Left hindlimb (tissue), 1 donor: ENCODE measurements around the gene ZFX.
"Not testable (repeated sequence)": the region's sequence is repeated elsewhere in the genome, so short reads cannot be mapped to it uniquely, and the experiment has no call there.

Experiments used
- DNase-seq: peaks from one replicate; pipeline ENCODE4 v3.0.0-alpha.2; 2018

Gene ZFX

DNA sequence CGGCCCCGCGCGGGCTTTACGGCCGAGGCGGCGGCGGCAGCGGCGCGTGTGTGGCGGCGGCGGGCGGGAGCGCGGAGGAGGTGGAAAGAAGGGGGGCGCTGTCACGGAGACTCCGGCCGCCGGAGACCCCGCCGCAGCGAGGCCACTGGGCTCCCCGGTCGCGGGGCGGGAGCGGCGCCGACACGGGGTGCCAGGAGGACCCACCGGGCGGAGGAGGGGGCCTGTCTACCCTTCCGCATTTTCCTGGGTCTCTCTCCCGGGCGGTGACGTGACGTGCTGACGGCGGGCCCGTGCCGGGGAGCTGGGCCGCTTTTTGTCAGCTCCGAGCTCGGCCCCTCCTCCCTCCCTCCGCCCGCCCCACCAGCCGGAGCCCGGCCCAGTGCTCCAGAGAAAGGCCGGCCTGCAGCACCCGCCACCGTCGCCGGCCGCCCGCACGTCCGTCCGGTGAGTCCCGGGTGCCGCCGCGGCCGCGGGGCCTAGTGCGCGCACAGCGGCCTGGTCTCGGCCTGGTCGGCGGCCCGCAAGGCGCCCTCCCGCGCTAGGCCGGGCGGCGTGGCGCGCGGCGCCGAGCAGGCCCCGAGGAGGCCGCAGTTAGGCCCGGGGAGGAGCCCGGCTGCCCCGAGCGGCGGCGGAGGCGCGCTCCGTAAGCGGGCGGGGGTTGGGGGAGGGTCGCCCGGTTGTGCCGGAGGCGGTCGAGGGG lies at the start of gene ZFX:
TSS of gene ZFX (plus strand) at position 379 of the 700 bp plus-strand sequence. CDS start 23,014 bp downstream, outside the sequence.
- peak; percentile 79 for DNase-seq

DNA sequence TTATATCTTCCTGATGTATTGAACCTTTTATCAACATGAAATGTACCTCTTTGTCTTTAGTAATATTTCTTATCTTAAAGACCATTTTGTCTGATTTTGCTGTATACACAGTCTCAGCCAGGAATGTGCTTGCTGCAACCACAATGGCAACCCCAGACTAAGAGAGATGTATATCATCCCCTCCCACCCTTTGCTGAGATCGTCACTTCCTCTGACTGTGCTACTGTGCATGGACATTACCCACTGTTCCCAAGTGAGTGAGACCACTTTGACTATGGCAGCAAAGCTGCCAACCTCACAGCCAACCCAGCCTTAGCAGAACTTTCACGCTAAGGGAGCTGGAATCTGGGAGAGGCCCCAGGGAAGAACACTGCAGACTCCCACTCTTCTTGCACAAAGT lies 48.8 kb upstream of the ZFX start:
- no peak for DNase-seq

DNA sequence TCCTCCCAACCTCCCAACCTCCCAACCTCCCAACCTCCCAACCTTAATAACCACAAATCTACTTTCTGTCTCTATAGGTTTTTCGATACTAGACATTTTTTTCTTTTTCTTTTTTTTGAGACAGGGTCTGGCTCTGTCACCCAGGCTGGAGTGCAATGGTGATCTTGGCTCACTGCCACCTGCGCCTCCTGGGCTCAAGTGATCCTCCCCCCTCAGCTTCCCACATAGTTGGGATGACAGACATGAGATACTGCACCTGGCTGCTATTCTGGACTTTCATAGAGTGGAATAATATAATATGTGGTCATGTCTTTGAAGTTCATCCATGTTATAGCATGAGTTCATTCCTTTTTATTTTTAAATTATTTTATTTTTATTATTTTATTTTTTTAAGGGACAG lies 39.5 kb upstream of the ZFX start:
- DNase-seq = no peak

DNA sequence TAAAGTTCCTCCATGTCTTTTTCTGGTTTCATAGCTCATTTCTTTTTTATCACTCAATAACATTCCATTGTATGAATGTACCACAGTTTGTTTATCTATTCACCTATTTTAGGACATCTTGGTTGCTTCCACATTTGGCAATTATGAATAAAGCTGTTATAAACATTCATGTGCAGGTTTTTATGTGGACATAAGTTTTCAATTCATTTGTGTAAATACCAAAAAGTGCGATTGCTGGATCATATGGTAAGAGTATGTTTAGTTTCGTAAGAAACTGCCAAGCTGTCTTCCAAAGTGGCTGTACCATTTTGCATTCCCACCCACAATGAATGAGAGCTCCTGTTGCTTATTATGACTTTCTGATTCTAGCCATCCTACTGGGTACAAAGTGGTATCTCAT lies 36.3 kb upstream of the ZFX start:
- no peak for DNase-seq

DNA sequence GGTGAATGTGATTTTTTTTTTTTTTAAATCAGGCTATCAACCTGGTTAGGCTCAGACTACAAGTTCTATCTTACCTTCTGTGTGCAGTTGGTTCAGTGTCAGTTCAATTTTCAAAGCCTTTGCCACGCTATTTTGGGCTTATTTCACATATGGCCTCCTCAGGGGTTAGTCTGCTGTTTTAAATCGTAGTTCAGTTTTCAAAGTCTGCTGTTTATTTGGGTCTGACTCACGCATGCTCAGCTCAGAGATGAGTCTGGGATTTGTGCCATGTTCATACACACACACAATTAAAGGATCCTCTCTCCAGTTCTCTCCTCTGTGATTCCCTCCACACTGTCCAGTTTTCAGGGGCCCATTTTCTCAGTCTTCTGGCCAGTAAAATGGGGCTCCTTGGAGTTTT lies 32.3 kb upstream of the ZFX start:
- peak; percentile 47 for DNase-seq

DNA sequence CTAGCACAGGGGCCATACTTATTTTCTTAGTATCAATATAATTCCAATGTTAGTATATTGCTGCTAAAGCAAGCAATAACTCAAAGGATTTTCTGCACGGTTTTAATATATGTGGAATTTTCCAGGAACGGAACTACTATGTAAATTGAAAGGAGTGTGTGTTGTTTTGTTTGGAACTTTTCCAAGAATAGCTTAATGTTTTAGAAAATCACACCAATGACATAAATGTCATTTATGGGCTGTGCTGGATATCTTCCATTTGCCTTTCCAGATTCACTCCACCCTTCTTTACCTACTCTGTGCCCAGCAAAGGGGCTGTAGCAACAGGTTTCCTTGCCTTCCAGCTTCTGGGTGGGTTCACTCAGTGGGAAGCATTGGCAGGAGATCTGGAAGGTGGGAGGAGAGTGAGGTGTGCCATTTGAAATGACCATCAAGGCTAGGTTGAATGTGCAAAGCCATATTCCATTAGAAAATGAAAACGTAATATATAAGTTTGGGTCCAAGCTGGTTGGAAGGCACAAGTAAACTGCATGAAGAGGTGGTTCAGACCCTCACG lies 25.2 kb upstream of the ZFX start:
- peak; percentile 30 for DNase-seq

DNA sequence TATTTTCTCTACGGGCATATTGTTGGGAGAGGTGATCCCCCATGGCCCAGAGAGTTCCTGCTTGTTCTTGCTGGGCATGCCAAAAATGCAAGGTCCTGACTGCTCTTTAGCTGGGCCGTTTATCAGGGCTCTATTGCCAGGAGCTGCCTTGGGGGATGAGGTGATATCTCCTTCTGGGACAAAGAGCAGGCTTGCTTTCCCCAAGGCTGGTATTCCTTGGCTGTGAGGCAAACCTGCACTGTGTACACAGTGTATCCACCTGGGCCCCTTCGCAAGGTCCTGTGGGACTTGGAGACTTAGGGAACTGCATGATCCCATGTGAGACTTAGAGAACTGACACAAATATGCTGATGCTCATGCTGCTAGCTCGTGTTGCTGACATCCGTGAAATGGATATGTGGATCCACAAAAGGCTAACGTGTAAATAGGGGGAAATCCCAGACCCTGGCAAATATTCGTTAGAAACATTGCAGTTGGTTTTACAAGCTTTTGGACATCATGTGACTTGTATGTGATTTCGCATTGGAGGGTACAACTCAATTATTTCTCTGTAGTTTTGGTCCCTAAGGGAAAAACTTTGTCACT lies 24.4 kb upstream of the ZFX start:
- DNase-seq = no peak

DNA sequence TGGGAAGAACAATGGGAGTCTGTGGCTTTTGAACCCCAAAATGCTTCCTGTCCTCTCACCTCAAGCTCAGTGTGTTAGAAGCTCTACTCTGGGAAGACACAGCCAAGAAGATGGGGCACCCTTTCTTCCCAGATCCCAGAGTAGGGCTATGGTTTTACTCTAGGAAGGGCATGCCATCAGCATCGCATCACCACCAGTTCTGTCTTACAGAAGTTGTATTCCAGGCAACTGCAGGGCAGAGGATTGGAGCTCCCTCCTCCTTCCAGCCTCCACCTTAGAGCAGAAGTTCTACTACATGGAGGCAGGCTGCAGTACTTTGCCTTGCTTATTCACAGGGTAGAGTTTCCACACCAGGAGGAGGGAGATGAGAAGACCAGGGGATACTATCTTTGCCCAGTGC lies 18.1 kb upstream of the ZFX start:
- no peak for DNase-seq

DNA sequence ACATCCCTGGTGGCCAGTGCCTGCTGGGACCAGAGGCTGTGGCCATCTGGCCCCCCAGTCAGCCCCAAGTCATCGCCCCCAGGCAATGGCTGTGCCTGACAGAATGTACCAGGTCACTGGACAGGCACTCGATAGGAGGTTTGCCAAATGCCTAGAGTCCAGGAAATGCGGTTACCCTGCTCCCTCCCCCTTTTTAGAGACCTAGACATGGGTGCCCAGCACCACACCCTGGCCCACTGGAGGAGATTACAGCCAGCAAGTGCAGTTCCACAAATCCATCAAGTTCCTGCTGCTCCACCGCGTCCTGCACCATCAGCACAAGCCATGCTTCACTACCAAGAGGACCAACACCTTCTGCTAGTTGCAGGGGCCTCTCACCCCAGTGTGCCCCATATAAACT lies 16.2 kb upstream of the ZFX start:
- DNase-seq = no peak

DNA sequence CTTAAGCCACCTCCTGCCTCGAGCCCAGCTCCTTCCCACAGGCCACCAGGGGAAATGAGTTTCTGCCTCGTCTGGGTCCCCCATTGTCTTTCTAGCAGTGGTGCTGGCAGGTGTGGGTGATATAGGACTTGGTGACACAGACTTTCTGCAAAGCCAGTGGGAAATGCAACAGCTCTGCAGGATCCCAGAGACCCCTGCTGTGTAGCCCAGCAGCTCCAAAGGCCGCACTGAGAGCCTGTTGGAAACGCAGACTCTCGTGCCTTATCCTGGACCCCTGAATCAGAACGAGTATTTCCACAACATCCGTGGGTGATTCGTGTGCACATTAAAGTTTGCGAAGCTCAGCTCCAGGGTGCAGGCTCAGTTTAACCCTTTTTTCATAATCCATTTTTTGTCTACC lies 13.8 kb upstream of the ZFX start:
- not testable (repeated sequence) for DNase-seq

DNA sequence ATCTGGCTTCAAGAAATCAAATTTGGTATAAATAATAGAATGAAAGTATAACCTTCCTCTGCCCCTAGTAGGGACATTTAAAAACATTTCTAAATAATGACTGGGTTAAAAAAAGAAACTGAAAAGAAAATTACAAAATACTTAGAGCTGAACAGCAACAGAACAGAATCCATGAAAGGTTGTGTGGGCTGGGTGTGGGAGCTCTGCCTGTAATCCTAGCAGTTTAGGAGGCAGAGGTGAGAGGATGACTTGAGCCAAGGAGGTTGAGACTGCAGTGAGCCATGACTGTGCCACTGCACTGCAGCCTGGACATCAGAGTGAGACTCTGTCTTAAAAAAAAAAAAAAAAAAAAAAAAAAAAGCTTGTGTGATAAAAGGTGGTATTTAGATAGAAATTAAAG lies 12.3 kb upstream of the ZFX start:
- no peak for DNase-seq

DNA sequence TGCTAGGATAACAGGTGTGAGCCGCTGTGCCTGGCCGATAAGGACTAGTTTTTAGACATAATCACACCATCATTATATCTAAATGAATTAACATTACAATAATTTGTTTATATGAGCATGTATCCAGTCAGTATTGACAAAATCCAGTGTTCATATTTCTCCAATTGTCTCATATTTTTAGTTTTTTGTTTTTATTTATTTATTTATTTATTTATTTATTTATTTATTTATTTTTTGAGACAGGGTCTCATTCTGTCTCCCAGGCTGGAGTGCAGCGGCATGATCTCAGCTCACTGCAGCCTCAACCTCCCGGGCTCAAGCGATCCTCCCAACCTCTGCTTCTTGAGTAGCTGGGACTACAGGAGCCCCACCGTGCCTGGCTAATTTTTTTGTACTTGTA lies 5.5 kb upstream of the ZFX start:
- not testable (repeated sequence) for DNase-seq

DNA sequence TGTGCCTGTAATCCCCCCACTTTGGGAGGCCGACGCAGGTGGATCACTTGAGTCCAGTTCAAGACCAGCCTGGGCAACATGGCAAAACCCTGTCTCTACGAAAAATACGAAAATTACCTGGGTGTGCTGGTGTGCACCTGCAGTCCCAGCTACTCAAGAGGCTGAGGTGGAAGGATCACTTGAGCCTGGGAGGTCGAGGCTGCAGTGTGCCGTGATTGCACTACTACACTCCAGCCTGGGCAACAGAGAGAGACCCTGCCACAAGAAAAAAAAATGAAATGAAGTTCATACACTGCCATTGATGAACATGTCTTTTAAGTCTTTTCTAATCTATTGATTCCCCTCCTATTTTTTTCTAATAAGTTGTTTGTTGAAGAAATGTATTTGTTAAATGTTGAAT lies 5.0 kb upstream of the ZFX start:
- no peak for DNase-seq

DNA sequence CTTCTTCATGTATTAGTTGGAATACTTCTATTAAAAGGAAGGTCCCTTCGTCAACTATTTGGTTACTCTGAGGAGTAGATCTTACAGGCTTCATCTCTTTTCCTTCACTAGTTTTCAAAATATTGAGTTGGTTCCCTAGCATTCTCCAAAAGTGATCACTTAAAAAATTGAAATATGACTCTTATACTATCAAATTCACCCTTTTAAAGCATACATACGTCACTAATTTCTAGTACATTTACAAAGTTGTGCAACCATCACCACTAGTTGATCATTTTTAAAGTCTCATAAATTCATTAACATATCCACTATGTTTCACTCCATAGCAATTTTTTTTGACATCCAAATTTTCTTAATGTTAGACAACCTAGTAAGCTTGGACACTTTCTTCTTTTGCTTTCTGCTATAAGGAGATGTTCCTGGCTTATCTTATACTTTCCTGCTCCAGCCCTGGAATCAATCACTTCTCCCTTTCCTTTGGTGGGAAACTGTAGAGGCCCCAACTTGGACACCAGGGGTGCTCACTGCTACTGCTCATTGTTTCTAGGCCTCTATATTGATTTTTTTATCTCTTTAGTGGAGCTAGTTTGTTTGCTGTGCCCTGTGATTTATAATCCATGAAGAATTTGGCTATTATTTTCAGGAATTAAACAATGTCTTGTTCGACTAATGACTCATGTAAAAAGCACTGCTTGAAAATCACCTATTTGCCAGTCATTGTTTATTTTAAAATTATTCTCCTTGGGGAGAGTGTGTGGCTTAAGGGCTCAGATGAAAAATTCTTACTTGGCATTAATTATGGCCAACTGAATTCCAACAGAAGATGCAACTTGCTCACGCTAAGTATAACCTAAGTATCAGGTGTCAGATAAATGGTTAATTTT lies 4.0 kb upstream of the ZFX start:
- DNase-seq = no peak

DNA sequence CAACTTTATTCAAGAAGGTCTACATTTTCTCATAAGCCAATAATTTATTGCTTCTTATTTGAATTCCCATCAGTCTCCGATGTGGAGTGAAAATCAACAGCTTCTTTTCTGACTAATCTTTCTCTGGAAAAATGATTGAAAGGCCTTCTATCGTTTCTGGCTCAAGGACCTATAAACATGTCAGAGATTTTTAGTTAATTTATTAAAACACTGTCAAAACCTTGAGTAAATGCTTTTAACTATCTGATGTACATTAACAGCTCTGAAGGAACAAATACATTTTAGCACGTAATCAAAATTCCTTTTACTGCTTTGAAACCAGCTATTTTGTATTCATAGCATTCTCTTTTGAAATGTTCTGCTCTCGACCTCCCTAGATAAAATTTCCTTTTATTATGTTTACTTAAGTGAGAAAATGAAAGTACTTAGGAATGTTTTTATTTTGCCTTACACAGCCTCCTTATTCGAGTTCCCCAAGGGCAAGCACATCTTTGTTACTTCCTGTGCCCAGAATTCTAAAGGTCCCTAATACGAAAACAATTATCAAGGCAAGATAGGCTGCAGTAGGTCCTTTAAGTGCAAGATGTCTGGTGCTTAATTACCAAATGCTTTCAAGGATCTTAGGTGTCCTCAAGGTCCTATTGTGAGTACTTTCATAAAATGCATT lies 3.1 kb upstream of the ZFX start:
- no peak for DNase-seq

DNA sequence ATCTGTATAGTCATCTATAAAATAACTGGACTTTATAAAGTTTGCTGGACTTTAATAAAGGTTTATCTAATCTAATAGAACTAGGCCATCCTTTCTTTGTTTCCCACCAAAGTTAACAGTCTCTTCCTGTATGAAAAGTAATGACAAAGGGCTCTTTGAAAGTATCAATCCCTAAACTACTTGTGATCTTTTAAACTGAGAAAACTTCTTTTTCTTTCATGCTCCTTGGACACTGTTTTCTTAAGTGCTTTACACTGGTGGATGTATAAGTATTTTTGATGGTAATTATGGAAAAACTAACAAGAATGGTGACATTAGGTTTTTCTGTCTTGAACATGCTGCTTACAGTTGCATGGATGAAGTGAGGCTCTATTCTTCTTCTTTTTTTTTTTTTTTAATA lies 2.4 kb upstream of the ZFX start:
- DNase-seq = no peak

DNA sequence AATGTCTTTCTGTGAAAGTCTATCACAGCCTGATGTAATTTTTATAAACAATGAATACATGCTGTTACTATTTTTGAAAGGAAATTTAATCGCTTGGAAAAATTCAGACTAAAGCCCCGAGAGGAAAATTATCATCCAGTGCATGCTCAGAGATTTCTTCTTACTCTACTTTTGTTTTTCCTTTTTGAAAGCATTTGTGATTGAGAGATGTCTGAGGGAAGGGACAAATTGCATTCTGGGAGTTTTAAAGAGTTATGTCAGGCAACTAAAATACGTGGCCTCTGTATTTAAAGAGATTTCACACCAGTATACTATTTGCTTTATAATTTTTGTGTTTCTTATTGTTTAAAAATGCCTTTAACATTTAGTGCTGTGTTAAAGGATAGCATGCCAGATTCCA lies 1.4 kb upstream of the ZFX start:
- DNase-seq = no peak

DNA sequence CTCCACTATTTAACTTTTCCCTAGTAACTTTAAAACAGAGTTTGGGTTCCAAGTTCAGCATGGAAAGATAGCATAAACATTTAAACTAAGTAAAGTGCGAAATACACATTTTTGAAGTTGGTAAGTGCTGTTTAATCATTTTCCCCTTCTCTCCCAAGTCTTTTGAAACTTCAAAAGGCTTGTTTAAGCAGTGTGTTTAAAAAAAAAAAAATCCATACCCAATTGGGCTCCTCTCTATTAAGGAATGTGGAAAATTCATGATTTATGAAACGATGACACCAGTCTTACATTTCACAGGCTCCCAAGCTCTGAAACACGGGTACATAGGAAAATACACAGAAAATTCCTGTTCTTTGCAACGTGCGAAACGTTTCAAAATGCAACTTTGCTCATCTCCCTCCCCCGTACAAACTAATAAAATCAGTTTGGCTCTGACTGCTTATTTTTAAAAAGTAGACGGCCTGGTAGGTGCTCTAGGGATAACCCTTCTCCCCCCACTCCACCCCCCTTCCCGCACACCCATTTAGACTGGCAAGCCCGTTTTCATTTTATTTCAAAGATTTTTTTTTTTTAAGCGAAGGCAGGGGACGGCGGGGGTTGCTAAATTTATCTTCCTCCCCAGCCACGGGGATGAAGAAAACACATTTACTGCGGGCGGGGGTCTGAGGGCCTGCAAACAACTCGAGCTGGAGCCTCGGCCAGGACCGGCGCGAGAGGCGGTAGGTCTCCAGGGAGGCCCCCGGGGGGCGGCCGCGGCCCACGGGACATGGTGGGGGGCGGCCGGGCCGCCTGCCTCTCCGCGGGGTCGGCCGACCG lies 786 bp upstream of the ZFX start:
- peak; percentile 49 for DNase-seq

DNA sequence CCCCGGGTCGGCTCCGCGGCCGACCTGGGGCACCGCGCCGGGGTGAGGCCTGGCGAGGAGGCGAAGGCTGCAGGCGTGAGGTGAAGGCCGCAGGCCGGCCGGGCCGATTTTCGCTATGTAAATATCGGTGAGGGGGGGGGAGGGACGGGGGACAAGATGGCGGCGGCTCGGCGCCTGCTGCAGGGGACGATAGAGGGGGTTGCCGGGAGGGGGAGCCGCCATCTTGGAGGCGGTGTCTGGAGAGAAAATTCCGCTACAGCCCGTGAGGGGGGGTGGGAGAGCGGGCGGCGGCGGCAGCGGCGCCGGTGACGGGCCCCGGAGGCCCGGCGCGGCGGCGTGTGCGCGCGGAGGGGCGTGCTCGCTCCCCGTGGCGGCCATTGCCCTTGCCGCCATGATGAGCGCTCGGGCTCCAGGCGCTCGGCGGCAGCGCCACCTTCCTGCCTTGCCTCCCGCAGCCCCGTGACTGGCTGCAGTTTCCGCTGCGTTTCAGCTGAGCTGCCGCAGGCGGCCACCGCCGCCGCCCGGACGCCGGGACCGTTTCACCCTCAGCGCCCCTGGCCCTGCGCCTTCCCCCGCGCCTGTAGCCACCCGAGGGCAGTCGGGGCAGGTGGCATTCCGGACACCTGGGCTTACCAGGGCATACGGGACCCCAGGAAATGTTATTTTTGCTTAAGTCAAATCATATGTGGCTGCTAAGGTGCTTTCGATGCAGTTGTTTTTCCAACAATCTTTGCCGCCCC lies 692 bp downstream of the ZFX start:
- peak; percentile 92 for DNase-seq

DNA sequence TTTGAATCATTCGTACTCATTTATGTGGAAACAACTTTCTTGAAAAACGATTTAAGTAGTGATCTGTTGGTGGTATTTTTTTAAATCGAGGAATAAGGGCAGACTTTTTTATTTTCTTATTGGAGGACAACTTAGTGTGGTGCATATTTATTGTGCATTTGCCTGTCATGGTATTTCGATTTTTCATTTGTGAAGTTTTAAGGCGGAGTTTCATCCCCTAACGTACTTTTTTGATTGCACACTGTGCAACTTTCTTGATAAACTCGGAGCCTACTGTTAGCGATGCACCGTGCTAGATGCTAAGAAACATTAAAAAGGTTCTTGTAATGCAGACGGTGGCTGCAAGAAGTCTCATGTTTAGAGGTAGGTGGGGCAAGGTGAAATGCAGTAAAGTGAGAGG lies 1.4 kb downstream of the ZFX start:
- DNase-seq = no peak

DNA sequence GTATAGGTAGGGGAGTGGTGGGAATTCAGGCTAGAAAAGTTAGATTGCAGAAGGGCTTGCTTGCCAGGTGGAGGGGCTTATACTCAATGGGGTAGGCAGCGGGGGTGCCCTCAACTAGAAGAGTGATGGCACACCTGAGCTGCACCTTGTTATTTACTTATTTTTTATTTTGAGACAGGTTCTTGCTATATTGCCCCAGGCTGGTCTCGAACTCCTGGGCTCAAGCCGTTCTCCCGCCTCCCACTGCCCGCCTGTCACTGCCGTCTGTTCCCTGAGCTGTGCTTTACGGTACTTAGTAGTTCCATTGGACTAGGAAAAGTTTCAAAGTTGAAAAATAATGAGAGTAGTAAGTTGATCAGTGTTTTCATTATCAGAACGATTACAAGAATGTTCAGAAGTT lies 2.0 kb downstream of the ZFX start:
- no peak for DNase-seq
